ENCODE results near the gene UBALD1.

UBALD1 gene

GRCh38 chr16:4651827-4652226, 37.1 kb upstream of the UBALD1 start:
- TF ChIP-seq SIN3A (IDR thresholded peaks at IDR 0.05; ENCODE audit: borderline replicate concordance, insufficient read depth, low read length) (no peak), TAF1 (IDR thresholded peaks at IDR 0.05; ENCODE audit: borderline replicate concordance, insufficient read depth, low read length) (no peak), REST (IDR thresholded peaks at IDR 0.05; ENCODE audit: insufficient read depth in 1 of 2, low read depth in 2 of 2, low read length in 2 of 2) (no peak), POLR2AphosphoS5 (IDR thresholded peaks at IDR 0.05; ENCODE audit: low read depth, low read length) (no peak)

- TF ChIP-seq SIN3A (IDR thresholded peaks at IDR 0.05; ENCODE audit: borderline replicate concordance, insufficient read depth, low read length) = no peak
- no peak for TF ChIP-seq FOXP2 (optimal IDR thresholded peaks at IDR 0.05; ENCODE audit: borderline replicate concordance, extremely low read depth, extremely low read length, insufficient read depth)
- TF ChIP-seq TAF1 (IDR thresholded peaks at IDR 0.05; ENCODE audit: borderline replicate concordance, insufficient read depth, low read length) = no peak
- TF ChIP-seq POLR2AphosphoS5 (IDR thresholded peaks at IDR 0.05; ENCODE audit: low read depth, low read length) = no peak
- TF ChIP-seq REST (IDR thresholded peaks at IDR 0.05; ENCODE audit: insufficient read depth in 1 of 2, low read depth in 2 of 2, low read length in 2 of 2) = no peak
These were observed 35.2 kb upstream of the UBALD1 start for GRCh38 chr16:4649744-4650442.

- no peak for TF ChIP-seq SIN3A (IDR thresholded peaks at IDR 0.05; ENCODE audit: borderline replicate concordance, insufficient read depth, low read length)
- no peak for TF ChIP-seq TAF1 (IDR thresholded peaks at IDR 0.05; ENCODE audit: borderline replicate concordance, insufficient read depth, low read length)
- TF ChIP-seq POLR2AphosphoS5 (IDR thresholded peaks at IDR 0.05; ENCODE audit: low read depth, low read length) = no peak
- no peak for TF ChIP-seq REST (IDR thresholded peaks at IDR 0.05; ENCODE audit: insufficient read depth in 1 of 2, low read depth in 2 of 2, low read length in 2 of 2)
- no peak for TF ChIP-seq FOXP2 (optimal IDR thresholded peaks at IDR 0.05; ENCODE audit: borderline replicate concordance, extremely low read depth, extremely low read length, insufficient read depth)
These were observed 34.2 kb upstream of the UBALD1 start for GRCh38 chr16:4648917-4649316.

GRCh38 chr16:4647644-4647980, 32.9 kb upstream of the UBALD1 start:
- TF ChIP-seq TAF1 (IDR thresholded peaks at IDR 0.05; ENCODE audit: borderline replicate concordance, insufficient read depth, low read length) = no peak
- TF ChIP-seq SIN3A (IDR thresholded peaks at IDR 0.05; ENCODE audit: borderline replicate concordance, insufficient read depth, low read length) = no peak
- no peak for TF ChIP-seq FOXP2 (optimal IDR thresholded peaks at IDR 0.05; ENCODE audit: borderline replicate concordance, extremely low read depth, extremely low read length, insufficient read depth)
- TF ChIP-seq REST (IDR thresholded peaks at IDR 0.05; ENCODE audit: insufficient read depth in 1 of 2, low read depth in 2 of 2, low read length in 2 of 2) = no peak
- no peak for TF ChIP-seq POLR2AphosphoS5 (IDR thresholded peaks at IDR 0.05; ENCODE audit: low read depth, low read length)

Data from PFSK-1 (cell line).